HepG2 (cell line): Measurements from ENCODE around the gene ABCD1. TPM values are rescaled to one million over a fixed set of nuclear protein-coding genes. Genes with fewer than 3 reads are reported as not detected.

Source experiments
- ATAC-seq: fragments of 200-7000 bp; cut with Tn5 transposase; 3 replicates; pipeline ENCODE4 v1.9.1; 2020; ENCODE audit warnings: mild to moderate bottlenecking, moderate library complexity
- BruUV-seq: library from RNA; stranded (reverse); fragments of 400-500 nt; replicated peaks from 2 replicates; lab custom pipeline; 2021; lab: Mats Ljungman, UMichigan
- CTCF ChIA-PET: fragments of 300-600 bp; formaldehyde crosslinking; extraction: SDS; loops from one replicate; lab custom pipeline; 2021; ENCODE audit warnings: low total read pairs, inconsistent platforms, low intra/inter-chr PET ratio; lab: Yijun Ruan, JAX
- POLR2A ChIA-PET: fragments of 350-600 bp; sonication (Branson Sonifier 250); formaldehyde crosslinking; loops from one replicate; lab custom pipeline; 2020; ENCODE audit warnings: antibody characterized with exemption, inconsistent platforms; lab: Yijun Ruan, JAX
- DNase-seq: peaks from one replicate; pipeline ENCODE4 v3.0.0-alpha.2; 2015; ENCODE audit warnings: low spot score
- FAIRE-seq: peaks from 3 replicates; lab custom pipeline; 2011; peaks lifted over from hg19 to GRCh38; lab: Jason Lieb, UNC
- H2AFZ ChIP-seq: one replicate; pipeline ENCODE4 v1.6.1; 2011; ENCODE audit warnings: low read length, inconsistent platforms
- H3K27ac ChIP-seq: fragments of 300-600 bp; 3 replicates; pipeline ENCODE4 v1.8.0; 2011; ENCODE audit warnings: mixed run types, mild to moderate bottlenecking, mixed read lengths, low read length, inconsistent platforms; ENCODE audit not compliant: insufficient read depth; ENCODE audit errors: extremely low read length
- H3K27me3 ChIP-seq, 2 experiments: fragments of 200-600 bp in 1 of 2; 2 replicates in 1 of 2; 3 replicates in 1 of 2; pipeline versions ENCODE4 v1.6.0 to v1.8.0; 2011; ENCODE audit warnings: low read length in 2 of 2, mild to moderate bottlenecking in 2 of 2, moderate library complexity in 2 of 2, inconsistent platforms in 1 of 2; ENCODE audit not compliant: insufficient read depth in 2 of 2, control insufficient read depth in 1 of 2
- H3K36me3 ChIP-seq, 2 experiments: fragments of 200-600 bp in 1 of 2; replicated peaks in 1 of 2; 2 replicates in 1 of 2; 3 replicates in 1 of 2; pipeline versions ENCODE4 v1.5.1 to v1.8.0; 2011; ENCODE audit warnings: low read length in 2 of 2, inconsistent platforms in 1 of 2; ENCODE audit not compliant: insufficient read depth in 2 of 2, control insufficient read depth in 1 of 2
- H3K4me1 ChIP-seq: 2 replicates; pipeline ENCODE4 v1.5.1; 2012; ENCODE audit warnings: low read length, inconsistent platforms; ENCODE audit not compliant: insufficient read depth
- H3K4me2 ChIP-seq: 2 replicates; pipeline ENCODE4 v1.6.0; 2011; ENCODE audit warnings: low read depth, low read length, inconsistent platforms
- H3K4me3 ChIP-seq, 3 experiments: fragments of 200-600 bp in 1 of 3; sonication (generic), shearing (Covaris generic) in 1 of 3; replicated peaks in 1 of 3; 2 replicates each; pipeline ENCODE4 v1.5.1; 2011 to 2016; ENCODE audit warnings: low read length in 3 of 3, inconsistent platforms in 2 of 3, low read depth in 2 of 3, mild to moderate bottlenecking in 2 of 3, control low read depth in 1 of 3, mixed read lengths in 1 of 3; ENCODE audit not compliant: insufficient read depth in 1 of 3
- H3K79me2 ChIP-seq: one replicate; pipeline ENCODE4 v1.6.1; 2011; ENCODE audit warnings: low read length, inconsistent platforms; ENCODE audit not compliant: insufficient read depth
- H3K9ac ChIP-seq: 2 replicates; pipeline ENCODE4 v1.6.0; 2011; ENCODE audit warnings: mild to moderate bottlenecking, low read depth, low read length, inconsistent platforms; ENCODE audit not compliant: insufficient read depth
- H3K9me3 ChIP-seq: 2 replicates; pipeline ENCODE4 v1.5.1; 2012; ENCODE audit warnings: mild to moderate bottlenecking, low read length
- H4K20me1 ChIP-seq: 2 replicates; pipeline ENCODE4 v1.6.0; 2011; ENCODE audit warnings: inconsistent platforms, mild to moderate bottlenecking, low read length, moderate library complexity; ENCODE audit not compliant: insufficient read depth
- CCDC6 ChIP-seq: sonication (generic); formaldehyde crosslinking; IDR thresholded peaks from 2 replicates; pipeline ENCODE4 v1.8.1; 2022; ENCODE audit warnings: mild to moderate bottlenecking, missing genetic modification reagents, moderate library complexity
- DMAP1 ChIP-seq: IDR thresholded peaks from 2 replicates; pipeline ENCODE4 v1.6.1; 2016
- EED ChIP-seq: sonication (generic); formaldehyde crosslinking; IDR thresholded peaks from 2 replicates; pipeline ENCODE4 v1.5.0; 2020; ENCODE audit warnings: mild to moderate bottlenecking, missing genetic modification reagents
- GABPA ChIP-seq, 2 experiments: IDR thresholded peaks; 2 replicates each; pipeline ENCODE4 v1.6.1; 2011 to 2016; ENCODE audit warnings: low read depth in 2 of 2, low read length in 1 of 2, missing biosample characterization in 1 of 2, missing genetic modification characterization in 1 of 2
- HNRNPUL1 ChIP-seq: fragments of 200-400 bp; formaldehyde crosslinking; IDR thresholded peaks from 2 replicates; pipeline ENCODE4 v1.6.1; 2017; ENCODE audit warnings: low read depth, mild to moderate bottlenecking, low read length, moderate library complexity
- KDM1A ChIP-seq: IDR thresholded peaks from 2 replicates; pipeline ENCODE4 v1.6.1; 2016; ENCODE audit warnings: missing compliant biosample characterization
- POLR2G ChIP-seq: fragments of 200-400 bp; formaldehyde crosslinking; IDR thresholded peaks from 2 replicates; pipeline ENCODE4 v1.6.1; 2018; ENCODE audit warnings: mild to moderate bottlenecking, low read depth, low read length, moderate library complexity
- SMARCC2 ChIP-seq: fragments of 450-650 bp; IDR thresholded peaks from 2 replicates; pipeline ENCODE4 v1.6.1; 2017; ENCODE audit warnings: antibody characterized with exemption, mild to moderate bottlenecking
- SRY ChIP-seq: sonication (generic); formaldehyde crosslinking; IDR thresholded peaks from 2 replicates; pipeline ENCODE4 v1.8.0; 2022; ENCODE audit warnings: mild to moderate bottlenecking, missing genetic modification reagents
- STAT6 ChIP-seq: sonication (generic); formaldehyde crosslinking; IDR thresholded peaks from 2 replicates; pipeline ENCODE4 v1.4.0; 2020; ENCODE audit warnings: missing genetic modification reagents, mild to moderate bottlenecking, borderline replicate concordance
- TBX3 ChIP-seq: fragments of 450-650 bp; IDR thresholded peaks from 2 replicates; pipeline ENCODE4 v1.6.1; 2017; ENCODE audit warnings: antibody characterized with exemption, mild to moderate bottlenecking, inconsistent platforms, borderline replicate concordance
- TERF1 ChIP-seq: sonication (generic); formaldehyde crosslinking; IDR thresholded peaks from 2 replicates; pipeline ENCODE4 v1.8.0; 2022; ENCODE audit warnings: mild to moderate bottlenecking, missing genetic modification reagents, moderate library complexity
- THAP9 ChIP-seq: sonication (generic); formaldehyde crosslinking; IDR thresholded peaks from 2 replicates; pipeline ENCODE4; 2020; ENCODE audit warnings: missing genetic modification reagents, mild to moderate bottlenecking, borderline replicate concordance
- ZMAT3 ChIP-seq: sonication (generic); formaldehyde crosslinking; conservative IDR thresholded peaks from 2 replicates; pipeline ENCODE4 v1.7.0; 2021; ENCODE audit warnings: missing genetic modification reagents
- ZNF614 ChIP-seq: IDR thresholded peaks from 2 replicates; pipeline ENCODE4 v1.6.1; 2018; ENCODE audit warnings: missing biosample characterization, missing genetic modification reagents, inconsistent platforms, borderline replicate concordance
- ZNF776 ChIP-seq: sonication (generic); formaldehyde crosslinking; IDR thresholded peaks from 2 replicates; pipeline ENCODE4 v1.4.0; 2020; ENCODE audit warnings: mild to moderate bottlenecking, missing genetic modification reagents
- WGBS: methylation state at CpG from one replicate; pipeline ENCODE4 v1.1.6; 2017; ENCODE audit warnings: low lambda C conversion rate; 5-methylcytosine and 5-hydroxymethylcytosine counted together
- in situ Hi-C: cut with HindIII; loops from 2 replicates; pipeline ENCODE4 v1.10.0; 2017; ENCODE audit warnings: low pct_unique_long_range_greater_than_20kb; ENCODE audit not compliant: extremely low pct_ligation_motif_present
- intact Hi-C: fragments of 100-400 bp; cut with micrococcal nuclease; formaldehyde crosslinking; loops from one replicate; pipeline ENCODE4 v1.10.0; 2022; ENCODE audit not compliant: unreplicated experiment
- polyA plus RNA-seq, 8 experiments: library from polyadenylated mRNA; depleted of rRNA in 3 of 8; stranded (reverse) in 7 of 8; unstranded in 1 of 8; fragments of >200 nt; fragmentation: Illumina TruSeq in 4 of 8; extraction: Trizol in 4 of 8; gene quantifications; 2 replicates each; pipeline versions ENCODE4 v1.2.1 to v1.2.3, GENCODE V29; 2011 to 2016; ENCODE audit warnings: low read depth in 4 of 8, missing spikeins in 1 of 8, mixed read lengths in 1 of 8; ENCODE audit not compliant: insufficient read depth in 1 of 8
- total RNA-seq, 5 experiments: library from RNA; depleted of rRNA; stranded (reverse); fragments of >200 nt; fragmentation: Illumina TruSeq; extraction: Trizol; gene quantifications; 2 replicates each; pipeline ENCODE4 v1.2.3, GENCODE V29; 2016; ENCODE audit warnings: low read depth in 1 of 5
- TF ChIP-seq, protein P1 (sequence below): IDR thresholded peaks from 2 replicates; pipeline ENCODE4 v1.6.1; 2018; ENCODE audit warnings: missing genetic modification reagents, mild to moderate bottlenecking, missing compliant biosample characterization

The ABCD1 gene
- total and polyA plus RNA-seq, 2 of the 13 experiments (the other 11 are each of a cell fraction or from before 2014, with no cell fraction given): 11.4 to 15.9 TPM

DNA sequence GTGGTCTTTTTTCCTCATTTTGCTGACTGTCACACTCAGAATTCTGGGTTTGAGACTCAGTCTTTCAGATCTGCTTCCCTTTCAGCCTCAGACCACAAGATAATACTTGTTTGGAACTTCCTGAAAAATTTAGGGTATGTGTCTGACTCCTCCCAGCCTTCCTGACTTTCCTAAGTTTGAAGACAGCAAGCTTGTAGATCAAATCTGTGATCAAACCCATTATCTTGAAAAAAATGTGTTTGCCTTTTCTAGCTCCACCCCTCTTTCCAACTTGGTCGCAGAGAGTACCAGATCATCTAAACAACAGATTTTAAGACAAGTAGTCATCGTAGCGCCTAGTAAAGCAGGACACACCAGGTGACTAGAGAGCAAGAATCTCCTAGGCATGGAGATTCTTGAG, 10.4 kb upstream of the ABCD1 start (continued):
- TF ChIP-seq STAT6 (CRISPR knock-in tag) (no peak), ZNF614 (CRISPR knock-in tag) (no peak), TBX3 (no peak), THAP9 (CRISPR knock-in tag) (no peak), EED (CRISPR knock-in tag) (no peak), ZMAT3 (CRISPR knock-in tag) (no peak)

DNA sequence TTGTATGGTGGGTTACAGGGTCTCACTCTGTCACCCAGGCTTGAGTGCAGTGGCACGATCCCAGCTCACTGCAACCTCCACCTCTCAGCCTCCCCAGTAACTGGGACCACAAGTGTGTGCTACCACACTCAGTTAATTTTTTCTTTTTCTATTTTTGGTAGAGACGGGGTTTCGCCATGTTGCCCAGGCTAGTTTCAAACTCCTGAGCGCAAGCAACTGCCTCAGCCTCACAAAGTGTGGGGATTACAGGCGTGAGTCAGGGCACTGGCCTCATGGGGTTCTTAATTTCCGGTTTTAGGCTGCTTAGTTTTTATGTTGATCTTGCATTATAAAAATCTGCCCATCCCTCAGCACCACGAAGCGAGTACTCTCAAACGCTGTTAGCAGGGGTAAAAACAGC, 7.2 kb upstream of the ABCD1 start:
- Histone ChIP-seq H2AFZ (no peak overlapping the region), H3K9me3 (no peaks in the 10 kb centered on the region), H3K4me3 (no peak overlapping the region), H3K9ac (no peak overlapping the region), H3K4me1 (peaks cover 26% of the 10 kb centered on the region), H3K79me2 (peaks cover 20% of the 10 kb centered on the region), H3K27me3 (no peaks in the 10 kb centered on the region), H4K20me1 (peaks cover 12% of the 10 kb centered on the region; the same call in 1 of the 2 replicates), H3K27ac (no peak overlapping the region), H3K4me2 (no peak overlapping the region), H3K36me3 (peaks cover 12 to 43% of the 10 kb centered on the region in 2 experiments; a peak in 4 of 5 replicates)
- ChIA-PET CTCF (no interaction called here), POLR2A (no interaction called here)
- intact Hi-C loops: no loop called here
- DNase-seq (no peak), FAIRE-seq (no peak), ATAC-seq (no peak)
- BruUV-seq: no TSS peak
- 96% methylated on average over 9 of the region's 9 CpGs for WGBS
- in situ Hi-C loops: no loop called here
- no peak for TF ChIP-seq GABPA (IDR thresholded peaks at IDR 0.05; ENCODE audit: low read depth, low read length)
- TF ChIP-seq GABPA (CRISPR knock-in tag; IDR thresholded peaks at IDR 0.05; ENCODE audit: low read depth): no peak
- TF ChIP-seq CCDC6 (CRISPR knock-in tag): no peak
- no peak for TF ChIP-seq POLR2G
- TF ChIP-seq ZNF776: no peak
- TF ChIP-seq, protein P1, sequence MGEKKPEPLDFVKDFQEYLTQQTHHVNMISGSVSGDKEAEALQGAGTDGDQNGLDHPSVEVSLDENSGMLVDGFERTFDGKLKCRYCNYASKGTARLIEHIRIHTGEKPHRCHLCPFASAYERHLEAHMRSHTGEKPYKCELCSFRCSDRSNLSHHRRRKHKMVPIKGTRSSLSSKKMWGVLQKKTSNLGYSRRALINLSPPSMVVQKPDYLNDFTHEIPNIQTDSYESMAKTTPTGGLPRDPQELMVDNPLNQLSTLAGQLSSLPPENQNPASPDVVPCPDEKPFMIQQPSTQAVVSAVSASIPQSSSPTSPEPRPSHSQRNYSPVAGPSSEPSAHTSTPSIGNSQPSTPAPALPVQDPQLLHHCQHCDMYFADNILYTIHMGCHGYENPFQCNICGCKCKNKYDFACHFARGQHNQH (CRISPR knock-in tag): no peak
- no peak for TF ChIP-seq KDM1A (CRISPR knock-in tag)
- no peak for TF ChIP-seq SMARCC2
- no peak for TF ChIP-seq SRY (CRISPR knock-in tag)
- no peak for TF ChIP-seq DMAP1 (CRISPR knock-in tag)
- TF ChIP-seq TERF1 (CRISPR knock-in tag): no peak
- no peak for TF ChIP-seq HNRNPUL1
